Sigmoid colon (tissue), 7 donors: ENCODE data around the gene LYL1. TPM values are rescaled to one million over a fixed set of nuclear protein-coding genes. Genes with fewer than 3 reads are reported as not detected.

Experiments
- DNase-seq: peaks from one replicate; pipeline ENCODE4 v3.0.0-alpha.2; 2019
- H3K27ac ChIP-seq, 4 donors: fragments of 200-600 bp; sonication (generic); one replicate each; pipeline ENCODE4 v1.5.1; 2016 to 2019; ENCODE audit warnings: mild to moderate bottlenecking in 1 of 4
- H3K27me3 ChIP-seq, 3 donors: fragments of 200-600 bp; sonication (generic); one replicate each; pipeline ENCODE4 v1.5.1; 2019; ENCODE audit warnings: mild to moderate bottlenecking in 1 of 3
- H3K36me3 ChIP-seq, 4 donors: fragments of 200-600 bp; sonication (generic); one replicate each; pipeline ENCODE4 v1.5.1; 2016 to 2019
- H3K4me1 ChIP-seq, 4 donors: fragments of 200-600 bp; sonication (generic); one replicate each; pipeline ENCODE4 v1.5.1; 2017 to 2019
- H3K4me3 ChIP-seq, 4 donors: fragments of 200-600 bp; sonication (generic); one replicate each; pipeline ENCODE4 v1.5.1; 2017 to 2019; ENCODE audit warnings: mild to moderate bottlenecking in 2 of 4, moderate library complexity in 1 of 4
- H3K9me3 ChIP-seq, 4 donors: fragments of 200-600 bp in 3 of 4; sonication (generic) in 3 of 4; one replicate each; pipeline versions ENCODE4 v1.5.1 to v1.6.1; 2013 to 2019
- EP300 ChIP-seq, 4 donors: sonication (generic); formaldehyde crosslinking; IDR thresholded peaks; one replicate each; pipeline ENCODE4 v1.6.1; 2017; ENCODE audit warnings: antibody characterized with exemption in 4 of 4
- POLR2A ChIP-seq, 2 donors: fragments of 450-650 bp; IDR thresholded peaks; one replicate each; pipeline ENCODE4 v1.6.1; 2016; ENCODE audit warnings: antibody characterized with exemption in 2 of 2, mild to moderate bottlenecking in 2 of 2, moderate library complexity in 2 of 2
- POLR2AphosphoS5 ChIP-seq, 4 donors: sonication (generic); formaldehyde crosslinking; IDR thresholded peaks; one replicate each; pipeline ENCODE4 v1.6.1; 2017; ENCODE audit warnings: antibody characterized with exemption in 4 of 4
- WGBS, 2 donors: extraction: QIAGEN DNeasy Blood & Tissue Kit; methylation state at CpG; one replicate each; pipeline ENCODE4 v1.1.7; 2013; 5-methylcytosine and 5-hydroxymethylcytosine counted together
- intact Hi-C: fragments of 100-400 bp; cut with DNase I; formaldehyde crosslinking; loops from one replicate; pipeline ENCODE4 v1.15.1; 2023
- polyA plus RNA-seq, 3 donors: library from polyadenylated mRNA; stranded (reverse); fragments of 200-250 nt; gene quantifications; one replicate each; pipeline ENCODE4 v1.2.3, GENCODE V29; 2013
- total RNA-seq, 4 donors: library from RNA; depleted of rRNA; stranded (reverse); fragments of >200 nt; gene quantifications; one replicate each; pipeline ENCODE4 v1.1.0, GENCODE V29; 2016
- TF ChIP-seq, protein P1 (sequence below), 4 experiments: fragments of 450-650 bp in 3 of 4; fragments of 200-600 bp in 1 of 4; IDR thresholded peaks; one replicate each; pipeline ENCODE4 v1.5.1; 2016 to 2019; ENCODE audit warnings: antibody characterized with exemption in 4 of 4, mild to moderate bottlenecking in 3 of 4, moderate library complexity in 2 of 4
- donor health status: healthy with polysubstance abuse.
- donor health status: Bipolar disorder and iron deficiency.
- donor health status: healthy.

LYL1 gene
- total and polyA plus RNA-seq, 7 donors = 3.0 to 18.4 (median 13.8) TPM

DNA sequence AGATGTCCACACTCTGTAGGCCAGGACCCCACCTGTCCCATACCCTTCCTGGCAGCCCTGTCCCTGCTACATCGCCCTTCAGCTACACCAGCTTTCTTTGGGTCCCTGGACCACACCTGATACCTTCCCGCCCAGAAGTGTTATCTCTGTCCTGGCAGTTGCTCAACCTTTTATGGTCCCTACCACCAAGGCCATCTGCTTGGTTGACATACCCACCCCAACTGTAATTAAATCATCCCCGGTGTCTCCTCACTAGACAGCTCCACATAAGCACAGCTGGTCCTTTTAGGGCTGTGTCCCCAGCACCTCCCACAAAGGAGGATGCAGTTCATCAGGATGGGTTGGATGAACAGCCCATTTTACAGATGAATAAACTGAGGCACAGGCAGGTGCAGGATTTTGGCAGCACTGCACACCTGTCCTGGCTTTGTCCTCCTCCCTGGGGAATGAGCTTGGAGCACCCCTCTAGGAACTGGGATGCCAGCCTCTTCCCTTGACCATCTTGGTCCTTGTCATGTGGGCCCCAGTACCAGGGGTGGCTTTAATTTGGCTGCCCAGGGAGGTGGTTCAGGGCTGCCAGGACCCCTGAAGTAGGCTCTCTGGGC, 28.3 kb upstream of the LYL1 start:
- H3K9me3 ChIP-seq = no peaks in the 10 kb centered on the region
- no peak overlapping the region for H3K4me3 ChIP-seq
- H3K4me1 ChIP-seq = peaks cover 0 to 27% (median 9%) of the 10 kb centered on the region in 4 donors
- H3K36me3 ChIP-seq = peaks cover 0 to 13% (median 3%) of the 10 kb centered on the region in 4 donors
- no peak for DNase-seq
- TF ChIP-seq POLR2A (IDR thresholded peaks at IDR 0.05) = no peak
- TF ChIP-seq EP300 (IDR thresholded peaks at IDR 0.05) = no peak
- no peak for TF ChIP-seq POLR2AphosphoS5 (IDR thresholded peaks at IDR 0.05)
- TF ChIP-seq, protein P1, sequence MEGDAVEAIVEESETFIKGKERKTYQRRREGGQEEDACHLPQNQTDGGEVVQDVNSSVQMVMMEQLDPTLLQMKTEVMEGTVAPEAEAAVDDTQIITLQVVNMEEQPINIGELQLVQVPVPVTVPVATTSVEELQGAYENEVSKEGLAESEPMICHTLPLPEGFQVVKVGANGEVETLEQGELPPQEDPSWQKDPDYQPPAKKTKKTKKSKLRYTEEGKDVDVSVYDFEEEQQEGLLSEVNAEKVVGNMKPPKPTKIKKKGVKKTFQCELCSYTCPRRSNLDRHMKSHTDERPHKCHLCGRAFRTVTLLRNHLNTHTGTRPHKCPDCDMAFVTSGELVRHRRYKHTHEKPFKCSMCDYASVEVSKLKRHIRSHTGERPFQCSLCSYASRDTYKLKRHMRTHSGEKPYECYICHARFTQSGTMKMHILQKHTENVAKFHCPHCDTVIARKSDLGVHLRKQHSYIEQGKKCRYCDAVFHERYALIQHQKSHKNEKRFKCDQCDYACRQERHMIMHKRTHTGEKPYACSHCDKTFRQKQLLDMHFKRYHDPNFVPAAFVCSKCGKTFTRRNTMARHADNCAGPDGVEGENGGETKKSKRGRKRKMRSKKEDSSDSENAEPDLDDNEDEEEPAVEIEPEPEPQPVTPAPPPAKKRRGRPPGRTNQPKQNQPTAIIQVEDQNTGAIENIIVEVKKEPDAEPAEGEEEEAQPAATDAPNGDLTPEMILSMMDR (IDR thresholded peaks at IDR 0.05) = no peak
- no peaks in the 10 kb centered on the region for H3K27me3 ChIP-seq
- intact Hi-C loops = no loop called here
- WGBS, 2 donors = 42 to 80% methylated on average over 3 of the region's 3 CpGs
- no peak overlapping the region for H3K27ac ChIP-seq

DNA sequence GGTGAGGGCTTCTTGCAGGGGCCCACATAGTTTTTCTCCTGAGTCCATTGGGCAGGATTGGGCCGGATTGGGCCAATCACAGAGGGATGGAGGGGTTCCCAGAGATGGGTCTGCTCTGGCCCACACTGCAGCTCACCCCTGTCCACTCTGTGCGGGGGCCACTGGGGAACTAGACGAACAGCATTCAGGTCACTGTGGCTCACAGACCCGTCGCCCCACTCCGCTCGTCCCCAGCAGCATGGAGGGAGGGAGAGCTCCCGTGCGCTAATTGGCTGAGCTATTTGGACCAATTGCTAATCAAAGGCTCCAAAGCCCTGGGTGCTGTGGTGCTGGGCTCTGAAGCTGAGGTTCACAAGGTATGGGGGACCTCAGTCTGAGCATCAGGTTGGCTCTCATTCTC, 26.7 kb upstream of the LYL1 start:
- H3K4me1 ChIP-seq = peaks cover 0 to 15% (median 5%) of the 10 kb centered on the region in 4 donors
- WGBS, 2 donors = 95 to 96% methylated on average over 9 of the region's 9 CpGs
- H3K27me3 ChIP-seq = no peaks in the 10 kb centered on the region
- no peak overlapping the region for H3K27ac ChIP-seq
- H3K4me3 ChIP-seq = no peak overlapping the region
- intact Hi-C loops = no loop called here
- H3K36me3 ChIP-seq = peaks cover 0 to 3% (median 0%) of the 10 kb centered on the region in 4 donors
- TF ChIP-seq EP300 (IDR thresholded peaks at IDR 0.05) = no peak
- H3K9me3 ChIP-seq = no peaks in the 10 kb centered on the region
- DNase-seq = no peak

DNA sequence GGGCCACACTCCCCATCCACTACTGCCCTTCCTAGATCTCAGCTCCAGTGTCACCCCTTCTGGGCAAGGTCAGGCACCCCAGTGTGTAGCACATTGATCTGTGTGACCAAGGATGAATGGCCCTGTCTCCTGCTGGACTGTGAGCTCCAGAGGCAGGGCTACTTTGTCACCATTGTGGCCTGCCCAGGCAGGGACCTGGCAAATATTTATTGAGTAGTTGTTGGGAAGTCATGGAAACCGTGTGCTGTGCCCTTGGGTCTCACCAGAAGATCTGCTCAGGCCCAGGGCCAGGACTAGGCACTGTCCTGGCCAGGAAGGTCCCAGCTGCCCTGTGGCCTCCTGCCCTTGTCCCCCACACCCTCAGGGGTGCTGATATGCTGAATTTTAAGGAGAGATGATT, 25.9 kb upstream of the LYL1 start:
- peaks cover 0 to 7% (median 2%) of the 10 kb centered on the region in 4 donors for H3K4me1 ChIP-seq
- no peak overlapping the region for H3K4me3 ChIP-seq
- WGBS, 2 donors = 67 to 83% methylated on average over 1 of the region's 1 CpG
- DNase-seq = no peak
- H3K27me3 ChIP-seq = no peaks in the 10 kb centered on the region
- no peak overlapping the region for H3K27ac ChIP-seq
- intact Hi-C loops = no loop called here
- no peak for TF ChIP-seq POLR2AphosphoS5 (IDR thresholded peaks at IDR 0.05)
- no peaks in the 10 kb centered on the region for H3K9me3 ChIP-seq
- peaks cover 0 to 3% (median 0%) of the 10 kb centered on the region in 4 donors for H3K36me3 ChIP-seq

DNA sequence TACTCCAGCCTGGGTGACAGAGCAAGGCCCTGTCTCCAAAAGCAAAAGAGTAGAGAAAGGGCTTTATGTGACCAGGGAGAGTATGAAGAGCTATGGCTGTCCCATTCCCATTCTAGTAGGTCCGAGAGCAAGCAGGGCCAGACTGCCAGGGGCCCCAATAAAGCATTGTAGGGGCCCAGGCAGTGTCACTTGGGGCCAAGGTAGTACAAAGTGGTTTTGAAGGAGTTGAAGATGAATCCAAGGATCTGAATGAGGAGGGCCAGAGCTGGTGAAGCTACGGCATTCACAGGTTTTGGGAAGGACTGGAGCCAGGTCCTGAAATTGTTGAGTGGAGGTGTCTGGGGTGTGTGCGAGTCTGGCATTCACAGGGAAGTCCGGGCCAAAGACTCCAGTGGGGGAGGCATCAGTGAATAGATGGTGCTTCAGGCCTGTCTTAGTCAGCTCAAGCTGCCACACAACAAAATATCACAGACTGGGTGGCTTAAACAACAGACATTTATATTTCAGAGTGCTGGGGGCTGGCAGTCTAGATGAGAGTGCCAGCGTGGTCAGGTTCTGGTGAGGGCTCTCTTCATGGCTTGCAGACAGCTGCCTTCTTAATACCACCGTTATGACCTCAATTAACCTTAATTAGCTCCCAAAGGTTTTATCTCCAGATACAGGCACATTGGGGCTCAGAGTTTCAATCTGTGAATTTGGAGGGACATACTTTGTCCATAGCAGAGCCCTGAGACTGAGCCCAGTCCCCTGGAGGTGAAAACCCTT, 25.3 kb upstream of the LYL1 start:
- 93 to 94% methylated on average over 6 of the region's 6 CpGs for WGBS, 2 donors
- TF ChIP-seq, protein P1 (IDR thresholded peaks at IDR 0.05) = no peak
- TF ChIP-seq POLR2A (IDR thresholded peaks at IDR 0.05) (no peak), EP300 (IDR thresholded peaks at IDR 0.05) (no peak), POLR2AphosphoS5 (IDR thresholded peaks at IDR 0.05) (no peak)
- DNase-seq = no peak
- Histone ChIP-seq H3K4me3 (no peak overlapping the region), H3K4me1 (peaks cover 0 to 5% (median under 1%) of the 10 kb centered on the region in 4 donors), H3K36me3 (peaks cover 0 to 3% (median 0%) of the 10 kb centered on the region in 4 donors), H3K9me3 (no peaks in the 10 kb centered on the region), H3K27me3 (no peaks in the 10 kb centered on the region), H3K27ac (no peak overlapping the region)
- intact Hi-C loops = no loop called here

DNA sequence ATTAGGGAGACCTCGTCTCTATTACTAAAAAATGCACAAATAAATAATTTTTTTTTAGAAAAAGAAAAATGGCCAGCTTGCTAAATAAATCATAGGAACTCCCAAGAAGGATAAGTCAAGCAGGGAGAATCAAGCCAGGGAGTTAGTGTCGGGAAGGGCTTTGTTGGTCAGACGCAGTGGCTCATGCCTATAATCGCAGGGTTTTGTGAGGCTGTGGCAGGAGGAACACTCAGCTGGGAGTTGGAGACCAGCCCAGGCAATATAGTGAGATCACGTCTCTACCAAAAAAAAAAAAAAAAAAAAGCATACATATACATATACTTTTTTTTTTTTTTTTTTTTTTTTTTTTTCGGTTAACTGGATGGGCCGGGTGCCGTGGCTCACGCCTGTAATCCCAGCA, 24.4 kb upstream of the LYL1 start:
- 84 to 90% methylated on average over 9 of the region's 9 CpGs for WGBS, 2 donors
- intact Hi-C loops = no loop called here
- TF ChIP-seq EP300 (IDR thresholded peaks at IDR 0.05) (no peak), POLR2A (IDR thresholded peaks at IDR 0.05) (no peak), POLR2AphosphoS5 (IDR thresholded peaks at IDR 0.05) (no peak)
- TF ChIP-seq, protein P1 (IDR thresholded peaks at IDR 0.05) = no peak

More for the DNA sequence above, 24.4 kb upstream of the LYL1 start:
- no peak overlapping the region for H3K4me3 ChIP-seq
- H3K9me3 ChIP-seq = no peaks in the 10 kb centered on the region
- H3K27me3 ChIP-seq = no peaks in the 10 kb centered on the region
- no peak overlapping the region for H3K27ac ChIP-seq
- no peaks in the 10 kb centered on the region for H3K4me1 ChIP-seq
- peaks cover 0 to 3% (median 0%) of the 10 kb centered on the region in 4 donors for H3K36me3 ChIP-seq
- DNase-seq = no peak
